T47D (cell line): ENCODE results near the gene OTOP2.
A peak's percentile ranks its signal among the peaks of the same experiment; 100 is the strongest.

Experiments used
- DNase-seq, 2 experiments: peaks; one replicate each; pipeline versions ENCODE4 v3.0.0 to v3.0.0-alpha.2; 2011 to 2012; ENCODE audit warnings: low read depth in 1 of 2, low spot score in 1 of 2
- JUND ChIP-seq: IDR thresholded peaks from 2 replicates; pipeline ENCODE4 v1.6.1; 2012; ENCODE audit warnings: low read depth
- in situ Hi-C: cut with HindIII; loops from 2 replicates; pipeline ENCODE4 v1.10.0; 2016; ENCODE audit warnings: low sequenced_read_pairs, low pct_unique_long_range_greater_than_20kb

Gene OTOP2

GRCh38 chr17:74941128-74941725, 17.2 kb downstream of the OTOP2 start:
- in situ Hi-C loops: no loop called here
- no peak for TF ChIP-seq JUND
- DNase-seq: no peak

- DNase-seq: no peak
- TF ChIP-seq JUND: no peak
- in situ Hi-C loops: no loop called here
These were observed 19.9 kb downstream of the OTOP2 start for GRCh38 chr17:74943808-74944522.

- in situ Hi-C loops: no loop called here
- DNase-seq: no peak
- TF ChIP-seq JUND: no peak
These were observed 21.5 kb downstream of the OTOP2 start for GRCh38 chr17:74945543-74945942.

GRCh38 chr17:74946641-74947040, 22.6 kb downstream of the OTOP2 start:
- no peak for DNase-seq
- no peak for TF ChIP-seq JUND
- in situ Hi-C loops: no loop called here

- TF ChIP-seq JUND: no peak
- DNase-seq: no peak
- in situ Hi-C loops: no loop called here
These were observed 23.1 kb downstream of the OTOP2 start for GRCh38 chr17:74947041-74947754.

- in situ Hi-C loops: no loop called here
- no peak for TF ChIP-seq JUND
- peak in 1 of 2 experiments; percentile 35 for DNase-seq
These were observed 25.5 kb downstream of the OTOP2 start for GRCh38 chr17:74949455-74950115.

- no peak for DNase-seq
- TF ChIP-seq JUND: no peak
- in situ Hi-C loops: no loop called here
These were observed 26.1 kb downstream of the OTOP2 start for GRCh38 chr17:74950207-74950606.

- in situ Hi-C loops: no loop called here
- DNase-seq: no peak
- TF ChIP-seq JUND: no peak
These were observed 27.0 kb downstream of the OTOP2 start for GRCh38 chr17:74951065-74951464.

GRCh38 chr17:74951680-74952421, 27.8 kb downstream of the OTOP2 start:
- no peak for TF ChIP-seq JUND
- in situ Hi-C loops: no loop called here
- DNase-seq: no peak

- in situ Hi-C loops: no loop called here
- DNase-seq: no peak
- no peak for TF ChIP-seq JUND
These were observed 28.5 kb downstream of the OTOP2 start for GRCh38 chr17:74952431-74953133.

GRCh38 chr17:74953134-74953687, 29.1 kb downstream of the OTOP2 start:
- no peak for TF ChIP-seq JUND
- no peak for DNase-seq
- in situ Hi-C loops: no loop called here
